Amniotic epithelial cell (primary cell): ENCODE data around the gene ARHGEF10L.

Experiments
- DNase-seq: peaks from one replicate; pipeline ENCODE4 v3.0.0-alpha.2; 2010; ENCODE audit warnings: low read depth

ARHGEF10L gene

DNA sequence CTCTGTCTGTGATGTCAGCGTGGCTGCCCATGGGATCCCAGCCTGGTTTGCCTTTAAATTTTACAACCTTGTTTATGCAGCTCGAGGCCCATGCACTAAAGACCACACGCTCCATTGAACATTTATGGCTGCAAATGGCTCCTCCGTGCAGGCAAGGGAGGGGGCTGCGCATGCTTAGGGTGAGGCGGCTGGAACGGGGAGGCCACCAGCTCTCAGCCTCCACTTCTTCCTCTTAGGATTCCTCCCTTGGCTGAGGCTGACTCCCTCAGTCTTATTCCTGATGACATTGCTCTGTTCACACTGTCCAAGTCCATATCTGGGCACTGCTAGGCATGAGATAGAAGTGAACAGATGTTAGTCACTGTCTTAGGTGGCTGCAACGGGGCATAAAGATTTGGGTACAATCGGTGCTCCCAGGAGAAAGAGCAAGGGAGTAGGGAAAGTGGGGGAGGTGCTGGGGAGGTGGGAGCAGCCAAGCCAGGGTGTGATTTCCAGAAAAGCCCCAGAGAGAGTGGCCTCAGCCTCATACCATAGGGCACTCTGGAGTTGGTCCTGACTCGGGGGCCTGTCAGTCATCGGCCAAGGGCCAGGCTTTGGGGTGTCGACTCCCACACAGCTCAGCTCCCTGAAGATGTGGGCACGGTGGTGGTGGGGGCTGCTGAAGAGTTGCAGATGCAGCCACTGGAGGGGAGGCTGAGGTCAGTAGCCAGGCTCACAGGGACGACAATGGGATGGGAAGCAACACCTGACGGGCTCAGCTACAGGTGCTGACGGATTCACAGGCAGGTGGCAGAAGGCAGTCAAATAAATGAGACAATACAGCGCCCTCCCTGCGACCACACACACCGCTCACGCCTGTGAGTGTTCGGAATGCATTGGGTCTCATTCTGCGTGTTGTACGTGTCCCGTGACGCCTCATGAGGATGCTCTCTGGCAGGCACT is 178.4 kb downstream of the ARHGEF10L start:
- no peak for DNase-seq

DNA sequence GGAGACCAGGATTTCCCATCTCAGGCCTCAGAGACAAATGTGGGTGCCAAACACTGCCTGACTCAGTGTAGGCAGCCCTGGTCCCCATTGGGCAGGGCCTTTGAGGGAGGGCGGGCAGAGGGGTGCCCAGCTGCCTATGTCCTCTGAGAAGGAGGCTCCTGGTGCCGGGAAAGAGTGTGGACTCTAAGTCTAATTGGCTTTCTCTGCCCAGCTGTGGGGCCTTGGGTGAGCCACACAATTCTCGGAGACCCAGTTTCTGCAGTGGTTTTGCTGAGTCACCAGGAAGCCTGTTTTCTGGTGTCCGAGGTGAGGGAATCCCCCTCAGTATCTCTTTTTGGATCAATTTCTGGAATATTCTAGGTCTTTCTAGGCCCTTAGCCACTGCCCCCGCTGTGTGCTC is 180.4 kb downstream of the ARHGEF10L start:
- peak; percentile 54 for DNase-seq

DNA sequence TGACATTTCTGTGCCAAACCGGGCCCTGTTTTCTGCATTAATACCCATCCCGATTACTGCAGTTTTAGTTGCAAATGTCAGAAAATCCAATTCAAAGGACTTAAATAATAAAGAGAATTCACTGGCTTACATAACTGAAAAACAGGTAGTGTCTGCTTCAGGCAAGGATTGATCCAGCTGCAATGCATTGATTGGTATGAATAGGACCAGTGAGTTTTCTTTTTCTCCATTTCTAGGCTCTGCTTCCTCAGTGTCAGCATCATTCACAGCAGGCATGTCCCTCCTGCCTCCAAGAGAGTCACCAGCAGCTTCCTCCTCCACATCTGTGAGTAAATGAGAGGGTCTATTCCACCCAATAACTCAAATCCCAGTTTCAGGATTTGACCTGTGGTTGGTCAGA is 181.9 kb downstream of the ARHGEF10L start:
- DNase-seq = no peak

DNA sequence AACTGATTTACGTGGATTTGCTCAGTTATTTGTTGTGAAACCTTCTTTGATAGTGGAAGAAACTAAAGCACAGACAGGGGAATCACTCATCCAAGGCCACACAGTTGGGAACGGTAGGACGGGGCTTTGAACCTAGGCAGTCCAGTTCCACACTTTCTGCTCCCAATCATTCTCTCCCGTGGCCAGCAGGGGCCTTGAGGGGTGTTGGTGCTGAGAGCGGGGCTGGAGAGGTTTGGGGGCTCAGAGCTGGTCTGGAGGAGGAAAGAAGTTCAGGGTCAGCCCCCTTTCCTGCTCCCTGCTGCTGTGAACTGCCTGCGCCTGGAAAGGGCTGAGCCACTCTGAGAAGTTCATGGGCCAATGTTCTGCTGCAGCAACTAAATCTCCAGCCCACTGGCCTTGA is 184.2 kb downstream of the ARHGEF10L start:
- DNase-seq = no peak

GRCh38 chr1:17724150-17724549 is 184.7 kb downstream of the ARHGEF10L start:
- DNase-seq = no peak

- no peak for DNase-seq
Measured at GRCh38 chr1:17725084-17725719, 185.7 kb downstream of the ARHGEF10L start.

DNA sequence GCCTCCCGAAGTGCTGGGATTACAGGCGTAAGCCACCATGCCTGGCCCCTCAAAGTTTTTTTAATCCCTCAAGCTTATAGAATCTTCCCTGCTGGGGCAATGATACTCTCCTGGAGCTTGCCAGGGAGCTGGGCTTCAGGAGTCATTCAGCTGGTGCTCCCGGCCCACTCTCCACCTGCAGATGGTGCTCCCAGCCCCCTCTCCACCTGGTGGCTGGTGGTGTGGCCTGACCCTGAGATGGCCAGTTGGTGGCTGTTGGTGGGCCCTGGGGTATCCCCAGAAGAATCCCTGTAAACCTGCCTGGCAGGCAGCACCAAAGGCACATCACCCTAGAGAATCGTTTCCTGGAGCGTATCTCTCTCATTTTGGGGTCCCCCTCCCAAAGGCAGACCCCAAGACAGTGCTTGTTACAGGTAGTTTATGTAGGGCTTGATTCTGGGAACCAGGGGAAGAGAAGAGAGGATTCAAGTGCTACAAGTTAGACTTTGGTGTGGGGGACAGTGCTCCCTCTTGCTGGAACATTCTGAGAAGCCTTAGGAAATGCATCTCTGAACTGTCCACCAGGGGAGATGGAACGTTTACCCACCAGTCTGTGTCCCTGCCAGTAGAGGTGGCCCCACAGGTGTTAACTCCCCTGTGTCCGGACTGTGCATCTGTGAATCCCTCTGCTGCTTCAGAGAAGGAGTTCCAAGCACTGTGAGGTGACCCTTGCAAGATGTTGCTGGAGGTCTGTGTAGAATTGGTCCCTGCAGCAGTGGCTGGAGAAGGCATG is 186.5 kb downstream of the ARHGEF10L start:
- DNase-seq = no peak

DNA sequence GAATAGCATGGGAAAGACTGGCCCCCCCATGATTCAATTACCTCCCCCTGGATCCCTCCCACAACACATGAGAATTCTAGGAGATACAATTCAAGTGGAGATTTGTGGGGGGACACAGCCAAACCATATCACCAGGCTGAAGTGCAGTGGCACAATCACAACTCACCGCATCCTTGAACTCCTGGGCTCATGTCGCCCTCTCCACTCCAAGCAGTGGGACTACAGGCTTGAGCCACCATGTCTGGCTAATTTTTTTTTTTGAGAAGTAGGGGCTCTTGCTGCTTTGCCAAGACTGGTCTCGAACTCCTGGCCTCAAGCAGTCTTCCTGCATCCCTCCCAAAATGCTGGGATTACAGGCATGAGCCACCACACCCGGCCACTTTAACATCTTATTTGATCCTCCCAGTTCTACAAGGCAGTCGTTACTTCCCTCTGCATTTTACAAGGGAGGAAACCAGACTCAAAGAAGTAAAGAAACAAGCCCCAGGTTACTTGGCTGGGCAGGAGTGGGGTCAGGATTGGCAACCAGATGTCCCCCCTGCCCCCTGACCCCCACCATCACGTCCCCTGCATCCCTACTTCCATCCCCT is 188.7 kb downstream of the ARHGEF10L start:
- no peak for DNase-seq

GRCh38 chr1:17729248-17729647 is 189.8 kb downstream of the ARHGEF10L start:
- no peak for DNase-seq

- no peak for DNase-seq
Measured at GRCh38 chr1:17729909-17730308, 190.4 kb downstream of the ARHGEF10L start.

DNA sequence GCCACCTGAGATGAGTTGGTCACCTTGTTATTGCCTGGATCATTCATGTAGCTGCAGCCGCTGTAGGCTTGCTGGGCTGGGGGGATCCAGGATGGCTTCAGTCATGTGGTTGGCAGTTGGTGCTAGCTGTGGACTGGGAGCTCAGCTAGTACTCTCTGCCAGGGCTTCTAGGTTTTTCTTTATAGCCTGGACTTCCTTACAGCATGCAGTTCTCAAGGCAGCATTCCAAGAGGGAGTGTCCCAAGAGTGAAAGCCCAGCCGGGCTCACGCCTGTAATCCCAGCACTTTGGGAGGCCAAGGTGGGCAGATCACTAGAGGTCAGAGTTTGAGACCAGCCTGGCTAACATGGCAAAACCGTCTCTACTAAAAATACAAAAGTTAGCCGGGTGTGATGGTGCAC is 192.0 kb downstream of the ARHGEF10L start:
- no peak for DNase-seq

GRCh38 chr1:17732475-17732874 is 193.0 kb downstream of the ARHGEF10L start:
- DNase-seq = peak; percentile 23

DNA sequence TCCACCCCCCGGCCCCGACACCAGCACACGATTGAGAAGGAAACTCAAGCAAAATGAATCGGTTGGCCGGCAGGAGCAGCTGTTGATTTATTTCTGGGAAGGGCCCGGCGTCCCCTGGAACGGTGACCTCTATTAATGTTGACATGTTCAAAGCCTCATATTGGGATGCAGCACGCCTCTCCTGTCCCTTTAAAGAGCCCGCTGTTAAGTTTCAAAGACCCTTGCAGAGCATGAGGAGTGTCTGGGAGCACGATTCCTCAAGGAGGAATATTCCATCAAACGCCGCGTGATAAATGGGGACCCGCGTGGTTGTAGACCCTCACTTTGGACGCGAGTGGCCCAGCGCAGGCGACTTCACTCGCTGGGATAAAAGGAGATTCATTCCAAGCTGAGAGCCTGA is 194.2 kb downstream of the ARHGEF10L start:
- DNase-seq = no peak

DNA sequence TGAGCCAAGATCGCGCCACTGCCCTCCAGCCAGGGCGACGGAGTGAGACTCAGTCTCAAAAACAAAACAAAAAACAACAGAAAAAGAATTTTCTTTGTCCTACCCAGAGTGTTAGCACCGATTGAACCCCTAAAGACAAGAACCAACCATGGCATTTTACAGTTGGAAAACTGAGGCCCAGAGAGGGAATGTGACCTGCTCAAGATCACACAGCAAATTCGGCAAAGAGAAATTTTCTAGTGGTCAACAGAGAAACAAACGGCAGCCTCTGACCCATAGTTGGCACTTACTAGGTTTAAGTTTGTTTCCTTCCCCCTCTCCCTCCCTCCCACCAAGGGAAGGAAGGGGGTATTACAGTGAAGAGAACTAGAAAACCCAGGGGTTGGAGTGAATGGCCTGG is 195.1 kb downstream of the ARHGEF10L start:
- DNase-seq = no peak

GRCh38 chr1:17735348-17735747 is 195.8 kb downstream of the ARHGEF10L start:
- no peak for DNase-seq

DNA sequence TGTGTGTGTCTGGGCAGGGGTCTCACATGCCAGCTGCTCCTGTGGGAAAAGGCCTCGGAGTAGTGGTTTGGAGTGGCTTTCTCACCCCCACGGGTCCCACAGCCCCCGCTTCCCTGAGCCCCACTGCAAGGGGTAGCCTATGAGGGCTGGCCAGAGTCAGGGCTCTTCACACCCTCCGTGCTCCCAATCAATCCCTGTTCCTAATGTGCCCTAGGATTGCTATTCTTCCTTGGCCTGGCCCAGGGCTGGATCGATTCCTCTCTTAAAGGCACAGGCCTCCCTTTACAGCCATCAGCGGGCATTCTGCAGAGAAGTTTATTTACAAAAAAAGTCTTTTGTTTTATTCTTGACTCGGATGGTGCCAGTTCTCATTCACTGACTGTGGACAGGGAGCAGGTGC is 196.3 kb downstream of the ARHGEF10L start:
- no peak for DNase-seq

DNA sequence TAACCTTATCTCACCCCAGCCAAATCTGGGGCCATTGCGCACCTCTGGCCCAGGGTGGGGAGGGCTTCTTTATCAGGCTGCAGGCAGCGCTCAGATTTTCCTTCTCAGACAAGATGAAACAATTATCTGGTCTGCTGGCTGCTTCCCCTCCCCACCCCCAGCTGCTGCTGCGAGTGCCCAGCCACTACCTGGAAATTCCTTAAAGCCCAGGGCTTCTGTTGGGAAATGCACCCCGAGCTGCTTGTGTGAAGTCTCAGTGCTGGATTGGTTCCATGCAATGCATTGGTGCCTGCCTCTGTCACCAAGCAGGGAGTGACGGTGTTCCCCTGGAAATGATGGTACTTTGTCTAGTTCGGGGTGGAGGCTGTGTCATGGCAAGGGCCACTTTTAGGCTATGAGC is 197.1 kb downstream of the ARHGEF10L start:
- DNase-seq = no peak

- DNase-seq = no peak
Measured at GRCh38 chr1:17739050-17739449, 199.6 kb downstream of the ARHGEF10L start.

GRCh38 chr1:17741052-17741451 is 201.6 kb downstream of the ARHGEF10L start:
- DNase-seq = no peak

DNA sequence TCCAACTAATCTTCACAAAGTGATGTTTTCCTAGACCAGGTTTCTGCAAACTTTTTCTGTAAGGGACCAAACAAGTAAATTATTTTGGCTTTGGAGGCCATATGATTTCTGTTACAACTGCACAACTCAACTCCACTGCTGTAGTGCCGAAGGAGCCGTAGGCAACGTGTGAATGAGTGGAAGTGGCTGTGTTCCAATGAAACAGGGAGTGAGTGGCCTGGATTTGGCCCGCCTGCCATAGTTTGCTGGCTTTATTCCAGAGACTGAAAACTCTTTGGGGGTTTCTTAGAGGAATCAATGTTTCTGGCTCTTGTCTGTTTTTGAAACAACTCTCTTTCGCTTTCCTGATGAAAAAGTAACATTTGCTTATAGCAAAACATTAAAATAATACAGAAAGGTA is 203.1 kb downstream of the ARHGEF10L start:
- DNase-seq = no peak

DNA sequence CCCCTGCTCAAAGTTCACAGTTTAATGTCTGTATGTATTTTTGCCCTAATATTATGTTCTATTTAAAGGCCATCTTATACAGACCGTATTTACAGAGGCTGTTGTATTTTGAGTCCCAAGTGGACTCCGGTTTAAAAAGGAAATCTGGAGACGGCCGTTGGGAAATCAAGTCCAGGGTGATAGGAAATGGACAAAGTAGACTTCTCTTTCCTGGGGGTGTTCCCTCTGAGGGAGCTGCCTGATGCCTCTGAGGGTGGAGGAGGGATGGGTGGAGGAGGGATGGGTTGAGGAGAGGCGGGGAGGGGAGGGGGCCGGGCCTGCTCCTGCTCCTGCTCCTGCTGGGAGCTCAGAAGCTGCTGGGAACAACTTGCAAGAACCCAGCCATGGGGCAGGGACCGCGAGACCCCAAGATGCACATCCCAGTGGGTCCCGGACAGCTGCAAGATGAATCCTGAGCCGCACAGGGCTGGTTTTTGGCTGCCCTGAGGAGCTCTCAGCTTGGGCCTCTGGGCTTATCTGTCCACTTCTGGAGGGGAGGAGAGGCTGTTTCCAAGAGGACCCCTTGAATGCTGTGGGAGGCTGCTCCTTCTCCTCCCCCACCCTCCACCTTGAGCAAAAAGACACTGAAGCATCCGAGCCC is 203.6 kb downstream of the ARHGEF10L start:
- DNase-seq = no peak

- DNase-seq = no peak
Measured at GRCh38 chr1:17743925-17744324, 204.4 kb downstream of the ARHGEF10L start.
